CD4-positive, alpha-beta T cell (primary cell): ENCODE results near the gene SORBS1. TPM values are rescaled to one million over a fixed set of nuclear protein-coding genes. Genes with fewer than 3 reads are reported as not detected.

Experiments used
- ATAC-seq: fragments of 200-7000 bp; cut with Tn5 transposase; one replicate; pipeline ENCODE4 v1.10.0; 2022; ENCODE audit warnings: mild to moderate bottlenecking; ENCODE audit not compliant: poor library complexity
- CTCF ChIA-PET: fragments of 350-600 bp; sonication (Branson Sonifier 250); formaldehyde crosslinking; loops from one replicate; lab custom pipeline; 2021; ENCODE audit warnings: antibody characterized with exemption, inconsistent platforms; lab: Charles Lee
- POLR2A ChIA-PET: fragments of 350-600 bp; sonication (Branson Sonifier 250); formaldehyde crosslinking; loops from one replicate; lab custom pipeline; 2021; ENCODE audit warnings: antibody characterized with exemption, inconsistent platforms; lab: Charles Lee
- DNase-seq, 14 experiments: peaks; one replicate each; pipeline ENCODE4 v3.0.0-alpha.2; 2013 to 2020; ENCODE audit warnings: mixed read lengths in 2 of 14
- H3K27ac ChIP-seq, 2 donors: one replicate each; pipeline versions ENCODE4 v1.5.1 to v1.7.0; 2013; ENCODE audit warnings: low read length in 2 of 2, low read depth in 1 of 2, mild to moderate bottlenecking in 1 of 2
- H3K27me3 ChIP-seq, 2 experiments: 1 replicate in 1 of 2; 2 replicates in 1 of 2; pipeline versions ENCODE4 v1.6.1 to v1.7.0; 2013; ENCODE audit warnings: low read length in 2 of 2, control low read depth in 1 of 2, mild to moderate bottlenecking in 1 of 2, moderate library complexity in 1 of 2; ENCODE audit not compliant: insufficient read depth in 2 of 2, control insufficient read depth in 1 of 2
- H3K36me3 ChIP-seq: one replicate; pipeline ENCODE4 v1.6.1; 2013; ENCODE audit warnings: low read length, control low read depth; ENCODE audit not compliant: insufficient read depth
- H3K4me1 ChIP-seq: one replicate; pipeline ENCODE4 v1.6.1; 2013; ENCODE audit warnings: low read length, control low read depth; ENCODE audit not compliant: insufficient read depth
- H3K4me3 ChIP-seq: one replicate; pipeline ENCODE4 v1.5.1; 2013; ENCODE audit warnings: mild to moderate bottlenecking, low read length, moderate library complexity
- H3K9me3 ChIP-seq, 2 experiments: 1 replicate in 1 of 2; 2 replicates in 1 of 2; pipeline versions ENCODE4 v1.6.1 to v1.7.0; 2013; ENCODE audit warnings: low read length in 2 of 2, mild to moderate bottlenecking in 2 of 2, control low read depth in 1 of 2, moderate library complexity in 1 of 2; ENCODE audit not compliant: control insufficient read depth in 1 of 2, insufficient read depth in 1 of 2
- H3K27ac Mint-ChIP-seq: one replicate; pipeline ENCODE4 v1.8.0; 2020; ENCODE audit warnings: mixed read lengths
- H3K27me3 Mint-ChIP-seq: one replicate; pipeline ENCODE4 v1.8.0; 2021; ENCODE audit warnings: mixed read lengths
- H3K36me3 Mint-ChIP-seq: one replicate; pipeline ENCODE4 v1.8.0; 2021; ENCODE audit warnings: low read depth, mixed read lengths
- H3K4me1 Mint-ChIP-seq: one replicate; pipeline ENCODE4 v1.8.0; 2021; ENCODE audit warnings: low read depth, mixed read lengths
- H3K4me3 Mint-ChIP-seq: one replicate; pipeline ENCODE4 v1.8.0; 2020; ENCODE audit warnings: mild to moderate bottlenecking, mixed read lengths
- H3K9me3 Mint-ChIP-seq: one replicate; pipeline ENCODE4 v1.8.0; 2020; ENCODE audit warnings: mixed read lengths
- CTCF ChIP-seq: fragments of 200-600 bp; IDR thresholded peaks from one replicate; pipeline ENCODE4 v1.8.0; 2022; ENCODE audit warnings: antibody characterized with exemption, mild to moderate bottlenecking
- intact Hi-C, 2 experiments: fragments of 100-400 bp; cut with DNase I in 1 of 2; cut with micrococcal nuclease in 1 of 2; formaldehyde crosslinking; loops; one replicate each; pipeline versions ENCODE4 v1.15.1 to v1.9.0; 2023 to 2025; cut with DNase I, micrococcal nuclease
- total RNA-seq, 174 experiments: library from RNA in 2 of 174; stranded (reverse) in 2 of 174; gene quantifications; one replicate each; pipeline ENCODE4 v1.2.3 and lab custom pipeline; 2021 to 2026

Gene SORBS1
- total RNA-seq, 2 experiments from 2014 or later: 1.4 to 1.8 TPM

- Mint-ChIP-seq H3K9me3 (no peaks in the 10 kb centered on the region), H3K4me3 (no peak overlapping the region), H3K36me3 (no peaks in the 10 kb centered on the region), H3K27ac (no peak overlapping the region), H3K4me1 (no peaks in the 10 kb centered on the region), H3K27me3 (no peaks in the 10 kb centered on the region)
- Histone ChIP-seq H3K4me1 (no peaks in the 10 kb centered on the region), H3K27ac (no peak overlapping the region), H3K36me3 (no peaks in the 10 kb centered on the region), H3K27me3 (no peaks in the 10 kb centered on the region), H3K4me3 (no peak overlapping the region), H3K9me3 (no peaks in the 10 kb centered on the region)
- ChIA-PET CTCF (no interaction called here), POLR2A (no interaction called here)
- TF ChIP-seq CTCF: no peak
- intact Hi-C loops: no loop called here
- ATAC-seq (no peak), DNase-seq (no peak)
Measured at GRCh38 chr10:95265572-95265971, 295.6 kb downstream of the SORBS1 start.

GRCh38 chr10:95264227-95265051 lies 296.7 kb downstream of the SORBS1 start:
- no peak overlapping the region for H3K4me3 Mint-ChIP-seq
- CTCF ChIA-PET: no interaction called here
- H3K36me3 ChIP-seq: no peaks in the 10 kb centered on the region
- H3K36me3 Mint-ChIP-seq: no peaks in the 10 kb centered on the region
- DNase-seq: no peak
- no peaks in the 10 kb centered on the region for H3K4me1 ChIP-seq
- POLR2A ChIA-PET: no interaction called here
- no peaks in the 10 kb centered on the region for H3K9me3 Mint-ChIP-seq
- H3K27ac ChIP-seq: no peak overlapping the region
- no peak for TF ChIP-seq CTCF
- H3K9me3 ChIP-seq: no peaks in the 10 kb centered on the region
- intact Hi-C loops: no loop called here
- H3K27me3 ChIP-seq: no peaks in the 10 kb centered on the region
- H3K4me3 ChIP-seq: no peak overlapping the region
- no peak overlapping the region for H3K27ac Mint-ChIP-seq
- ATAC-seq: no peak
- no peaks in the 10 kb centered on the region for H3K4me1 Mint-ChIP-seq
- no peaks in the 10 kb centered on the region for H3K27me3 Mint-ChIP-seq

- no peak overlapping the region for H3K27ac ChIP-seq
- CTCF ChIA-PET: no interaction called here
- H3K4me3 ChIP-seq: no peak overlapping the region
- TF ChIP-seq CTCF: no peak
- no peaks in the 10 kb centered on the region for H3K9me3 ChIP-seq
- no peak for ATAC-seq
- POLR2A ChIA-PET: no interaction called here
- DNase-seq: no peak
- Mint-ChIP-seq H3K4me3 (no peak overlapping the region), H3K27me3 (no peaks in the 10 kb centered on the region), H3K9me3 (no peaks in the 10 kb centered on the region), H3K36me3 (no peaks in the 10 kb centered on the region), H3K27ac (no peak overlapping the region), H3K4me1 (no peaks in the 10 kb centered on the region)
- H3K27me3 ChIP-seq: no peaks in the 10 kb centered on the region
- no peaks in the 10 kb centered on the region for H3K36me3 ChIP-seq
- no peaks in the 10 kb centered on the region for H3K4me1 ChIP-seq
- intact Hi-C loops: no loop called here
Measured at GRCh38 chr10:95263864-95264226, 297.3 kb downstream of the SORBS1 start.
